ENCODE data around the gene PKD2.
"Not testable (repeated sequence)": the region's sequence is repeated elsewhere in the genome, so short reads cannot be mapped to it uniquely, and the experiment has no call there.

Gene PKD2

DNA sequence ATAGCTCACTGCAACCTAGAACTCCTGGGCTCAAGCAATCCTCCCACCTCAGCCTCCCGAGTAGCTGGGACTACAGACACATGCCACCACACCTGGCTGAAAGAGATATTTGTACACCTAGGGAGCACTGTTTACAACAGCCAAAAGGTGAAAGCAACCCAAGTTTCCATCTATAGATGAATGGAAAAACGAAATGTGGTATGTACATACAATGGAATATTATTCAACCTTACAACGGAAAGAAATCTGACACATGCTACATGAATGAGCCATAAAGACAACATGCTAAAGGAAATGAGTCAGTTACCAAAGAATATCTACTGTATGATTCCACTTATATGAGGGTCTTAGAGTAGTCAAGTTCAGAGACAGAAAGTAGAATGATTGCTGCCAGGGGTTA lies 98.8 kb downstream of the PKD2 start:
- TF ChIP-seq, protein P1, sequence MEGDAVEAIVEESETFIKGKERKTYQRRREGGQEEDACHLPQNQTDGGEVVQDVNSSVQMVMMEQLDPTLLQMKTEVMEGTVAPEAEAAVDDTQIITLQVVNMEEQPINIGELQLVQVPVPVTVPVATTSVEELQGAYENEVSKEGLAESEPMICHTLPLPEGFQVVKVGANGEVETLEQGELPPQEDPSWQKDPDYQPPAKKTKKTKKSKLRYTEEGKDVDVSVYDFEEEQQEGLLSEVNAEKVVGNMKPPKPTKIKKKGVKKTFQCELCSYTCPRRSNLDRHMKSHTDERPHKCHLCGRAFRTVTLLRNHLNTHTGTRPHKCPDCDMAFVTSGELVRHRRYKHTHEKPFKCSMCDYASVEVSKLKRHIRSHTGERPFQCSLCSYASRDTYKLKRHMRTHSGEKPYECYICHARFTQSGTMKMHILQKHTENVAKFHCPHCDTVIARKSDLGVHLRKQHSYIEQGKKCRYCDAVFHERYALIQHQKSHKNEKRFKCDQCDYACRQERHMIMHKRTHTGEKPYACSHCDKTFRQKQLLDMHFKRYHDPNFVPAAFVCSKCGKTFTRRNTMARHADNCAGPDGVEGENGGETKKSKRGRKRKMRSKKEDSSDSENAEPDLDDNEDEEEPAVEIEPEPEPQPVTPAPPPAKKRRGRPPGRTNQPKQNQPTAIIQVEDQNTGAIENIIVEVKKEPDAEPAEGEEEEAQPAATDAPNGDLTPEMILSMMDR (conservative IDR thresholded peaks at IDR 0.05; ENCODE audit: low read depth) = no peak
- ChIA-PET POLR2A (ENCODE audit: low non-redundant PET) (no interaction called here), CTCF (no interaction called here)
- no peak overlapping the region for H3K27ac ChIP-seq
- DNase-seq (ENCODE audit: low spot score) = no peak

DNA sequence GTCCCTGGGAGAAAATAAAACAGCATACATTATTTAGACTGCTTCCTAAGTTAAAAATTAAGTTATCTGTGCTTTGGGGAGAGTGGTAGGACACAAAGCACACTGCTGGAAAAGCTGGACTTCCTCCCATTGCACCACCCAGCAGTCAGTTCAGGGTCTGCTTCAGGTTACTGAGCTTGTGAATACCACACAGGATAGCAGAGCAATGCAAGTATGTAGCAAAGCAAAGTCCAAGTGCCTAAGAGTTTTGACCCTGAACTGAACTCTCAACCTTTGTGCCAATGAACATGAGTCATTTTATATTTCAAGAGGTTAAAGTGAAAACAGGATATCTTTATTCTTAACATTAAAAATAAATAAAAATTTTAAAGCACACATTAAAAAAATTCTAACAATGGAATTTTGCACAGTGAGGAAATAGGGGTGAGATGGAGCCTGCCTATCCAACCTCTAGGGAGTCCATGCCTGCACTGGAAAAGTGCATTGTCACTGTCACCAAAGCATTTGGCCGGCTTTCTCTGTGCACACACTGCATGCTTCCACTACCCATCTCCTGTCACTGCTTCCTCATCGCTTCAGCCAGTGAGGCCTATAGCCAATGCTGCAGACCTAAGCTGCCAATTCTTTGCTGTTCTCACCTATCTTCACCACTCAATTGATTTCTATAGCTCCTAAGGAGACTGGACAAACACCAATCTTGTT lies 100.1 kb downstream of the PKD2 start:
- no peak overlapping the region for H3K27ac ChIP-seq
- no peak for DNase-seq (ENCODE audit: low spot score)
- ChIA-PET CTCF (no interaction called here), POLR2A (ENCODE audit: low non-redundant PET) (no interaction called here)
- TF ChIP-seq, protein P1 (conservative IDR thresholded peaks at IDR 0.05; ENCODE audit: low read depth) = no peak

DNA sequence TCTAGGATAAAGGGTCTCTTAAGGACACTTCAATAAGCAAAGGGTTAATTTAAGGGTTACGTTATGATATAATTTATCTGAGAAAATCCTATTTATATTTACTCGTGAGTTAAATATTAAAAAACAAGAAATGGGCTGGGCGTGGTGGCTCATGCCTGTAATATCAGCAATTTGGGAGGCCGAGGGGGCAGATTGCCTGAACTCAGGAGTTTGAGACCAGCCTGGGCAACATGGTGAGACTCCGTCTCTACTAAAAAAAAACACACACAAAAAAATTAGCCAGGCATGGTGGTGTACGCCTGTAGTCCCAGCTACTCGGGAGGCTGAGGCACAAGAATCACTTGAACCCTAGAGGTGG lies 100.7 kb downstream of the PKD2 start:
- POLR2A ChIA-PET (ENCODE audit: low non-redundant PET); CTCF ChIA-PET; H3K27ac ChIP-seq: not testable (repeated sequence)

DNA sequence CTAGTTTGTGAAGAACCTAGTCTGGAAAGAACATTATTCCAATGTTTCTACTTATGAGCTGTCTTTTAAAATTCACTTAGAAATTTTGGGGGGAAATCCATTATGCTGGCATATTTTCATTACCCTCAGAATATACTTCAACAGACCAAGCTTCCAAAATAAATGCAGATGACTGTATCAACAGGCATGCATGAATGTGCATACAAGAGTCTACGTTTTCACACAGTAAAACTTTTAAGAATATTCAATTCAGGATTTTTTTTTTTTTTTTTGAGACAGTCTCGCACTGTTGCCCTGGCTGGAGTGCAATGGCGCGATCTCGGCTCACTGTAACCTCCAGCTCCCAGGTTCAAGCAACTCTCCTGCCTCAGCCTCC lies 101.3 kb downstream of the PKD2 start:
- no peak overlapping the region for H3K27ac ChIP-seq
- TF ChIP-seq, protein P1 (conservative IDR thresholded peaks at IDR 0.05; ENCODE audit: low read depth) = no peak
- POLR2A ChIA-PET (ENCODE audit: low non-redundant PET) = no interaction called here
- CTCF ChIA-PET = interaction anchor here (0.6 kb wide), 1 partner anchor 31 kb away, joined by 5 read pairs; no protein-coding TSS in a partner anchor
- no peak for DNase-seq (ENCODE audit: low spot score)

More for the DNA sequence above, 100.7 kb downstream of the PKD2 start:
- DNase-seq (ENCODE audit: low spot score) = not testable (repeated sequence)

DNA sequence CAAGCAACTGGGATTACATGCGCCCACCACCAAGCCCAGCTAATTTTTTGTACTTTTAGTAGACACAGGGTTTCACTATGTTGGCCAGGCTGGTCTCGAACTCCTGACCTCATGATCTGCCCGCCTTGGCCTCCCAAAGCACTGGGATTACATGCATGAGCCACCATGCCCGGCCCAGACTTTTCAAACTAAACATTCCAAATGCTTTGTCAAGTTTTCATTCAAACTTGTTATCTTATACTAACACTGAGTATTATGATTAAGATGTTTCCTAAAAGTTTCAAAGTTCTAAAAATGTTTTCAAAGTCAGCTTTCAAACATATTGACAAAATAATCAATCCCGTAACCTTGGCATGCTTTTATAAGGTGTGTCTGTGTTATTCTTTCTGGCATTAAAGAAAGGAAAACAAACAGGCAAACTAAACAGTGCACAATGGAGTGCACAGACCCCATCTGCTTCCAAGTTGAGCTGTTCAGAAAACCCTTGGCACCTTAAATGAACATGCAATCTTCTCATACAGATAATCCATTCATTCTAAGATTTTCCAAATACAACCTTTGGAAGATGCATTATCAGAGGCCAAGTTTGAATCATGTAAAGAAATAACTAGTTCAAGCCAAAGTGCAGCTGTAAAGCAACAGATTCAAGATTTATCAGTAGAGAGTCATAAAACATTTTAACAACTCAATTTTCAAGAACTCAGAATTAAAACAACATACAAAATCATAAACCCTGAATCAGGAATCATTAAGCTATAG lies 101.9 kb downstream of the PKD2 start:
- ChIA-PET POLR2A (ENCODE audit: low non-redundant PET) (no interaction called here), CTCF (interaction anchor here (0.6 kb wide), 1 partner anchor 30 kb away, joined by 5 read pairs; no protein-coding TSS in a partner anchor)
- TF ChIP-seq, protein P1 (conservative IDR thresholded peaks at IDR 0.05; ENCODE audit: low read depth) = no peak
- DNase-seq (ENCODE audit: low spot score) = no peak
- H3K27ac ChIP-seq = no peak overlapping the region

DNA sequence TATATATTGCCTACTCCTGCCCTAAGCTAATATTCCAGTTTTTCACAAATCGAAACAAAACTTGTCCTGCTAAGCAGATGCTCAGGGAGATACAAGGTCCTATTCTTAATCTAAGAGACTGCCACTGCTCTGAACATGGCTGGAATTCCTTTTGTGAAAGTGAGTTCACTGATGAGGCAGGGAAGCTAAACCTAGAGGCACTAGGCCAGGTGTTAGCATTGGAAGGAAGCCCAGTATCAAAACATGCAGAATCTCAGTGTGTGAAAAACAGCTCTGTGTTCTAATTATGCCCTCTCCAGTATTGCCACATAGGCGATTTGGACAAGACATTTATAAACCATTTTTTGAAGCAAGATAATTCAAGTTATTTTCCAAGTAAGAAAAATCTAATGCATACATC lies 103.4 kb downstream of the PKD2 start:
- POLR2A ChIA-PET (ENCODE audit: low non-redundant PET) = no interaction called here
- no peak overlapping the region for H3K27ac ChIP-seq
- CTCF ChIA-PET = interaction anchor here (0.6 kb wide), 1 partner anchor 353 kb away, joined by 6 read pairs; no protein-coding TSS in a partner anchor
- DNase-seq (ENCODE audit: low spot score) = no peak
- TF ChIP-seq, protein P1 (conservative IDR thresholded peaks at IDR 0.05; ENCODE audit: low read depth) = no peak

DNA sequence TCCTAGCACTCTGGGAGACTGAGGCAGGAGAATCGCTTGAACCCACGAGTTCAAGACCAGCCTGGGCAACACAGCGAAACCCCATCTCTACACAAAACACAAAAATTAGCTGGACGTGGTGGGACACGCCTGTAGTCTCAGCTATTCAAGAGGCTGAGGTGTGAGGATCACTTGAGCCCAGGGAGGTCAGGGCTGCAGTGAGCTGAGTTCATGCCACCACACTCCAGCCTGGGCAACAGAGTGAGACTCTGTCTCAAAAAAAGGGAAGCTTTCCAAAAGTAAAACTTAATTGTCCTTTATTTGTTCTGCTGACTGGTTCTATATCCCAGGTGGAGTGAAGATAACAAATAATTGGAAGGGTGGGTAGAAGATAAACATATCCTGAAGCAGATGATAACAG lies 105.4 kb downstream of the PKD2 start:
- no peak overlapping the region for H3K27ac ChIP-seq
- TF ChIP-seq, protein P1 (conservative IDR thresholded peaks at IDR 0.05; ENCODE audit: low read depth) = no peak
- ChIA-PET POLR2A (ENCODE audit: low non-redundant PET) (no interaction called here), CTCF (no interaction called here)
- DNase-seq (ENCODE audit: low spot score) = no peak

Measured in RWPE1 (cell line).